RWPE2 (cell line): ENCODE data around the gene LIN37.

Experiments used
- ATAC-seq: fragments of 200-7000 bp; cut with Tn5 transposase; 3 replicates; pipeline ENCODE4 v1.9.1; 2021; ENCODE audit warnings: low read depth
- DNase-seq: peaks from one replicate; pipeline ENCODE4 v3.0.0-alpha.2; 2020; ENCODE audit warnings: low spot score
- H3K27ac ChIP-seq: fragments of 450-650 bp; 2 replicates; pipeline ENCODE4 v1.5.1; 2017; ENCODE audit warnings: mild to moderate bottlenecking; ENCODE audit not compliant: poor library complexity, severe bottlenecking
- H3K27me3 ChIP-seq: fragments of 250-450 bp; sonication (Bioruptor Pico); 2 replicates; pipeline ENCODE4 v1.5.1; 2021; ENCODE audit warnings: mild to moderate bottlenecking, moderate library complexity; ENCODE audit not compliant: insufficient read depth, poor library complexity, severe bottlenecking
- H3K36me3 ChIP-seq: fragments of 250-450 bp; sonication (Bioruptor Pico); 2 replicates; pipeline ENCODE4 v1.5.1; 2020; ENCODE audit warnings: low read depth, mild to moderate bottlenecking, moderate library complexity
- H3K4me1 ChIP-seq: fragments of 250-450 bp; sonication (Bioruptor Pico); 2 replicates; pipeline ENCODE4 v1.5.1; 2021; ENCODE audit warnings: mild to moderate bottlenecking, moderate library complexity; ENCODE audit not compliant: insufficient read depth, poor library complexity, severe bottlenecking
- H3K4me3 ChIP-seq: fragments of 250-450 bp; sonication (Bioruptor Pico); 2 replicates; pipeline ENCODE4 v1.5.1; 2021; ENCODE audit warnings: mild to moderate bottlenecking, moderate library complexity; ENCODE audit not compliant: severe bottlenecking
- H3K9me3 ChIP-seq: fragments of 250-450 bp; sonication (Bioruptor Pico); 2 replicates; pipeline ENCODE4 v1.5.1; 2021; ENCODE audit warnings: mild to moderate bottlenecking, moderate library complexity; ENCODE audit not compliant: severe bottlenecking
- CTCF ChIP-seq: fragments of 450-650 bp; IDR thresholded peaks from one replicate; pipeline ENCODE4 v1.5.1; 2017; ENCODE audit warnings: mild to moderate bottlenecking, moderate library complexity; ENCODE audit not compliant: poor library complexity, severe bottlenecking

The LIN37 gene

DNA sequence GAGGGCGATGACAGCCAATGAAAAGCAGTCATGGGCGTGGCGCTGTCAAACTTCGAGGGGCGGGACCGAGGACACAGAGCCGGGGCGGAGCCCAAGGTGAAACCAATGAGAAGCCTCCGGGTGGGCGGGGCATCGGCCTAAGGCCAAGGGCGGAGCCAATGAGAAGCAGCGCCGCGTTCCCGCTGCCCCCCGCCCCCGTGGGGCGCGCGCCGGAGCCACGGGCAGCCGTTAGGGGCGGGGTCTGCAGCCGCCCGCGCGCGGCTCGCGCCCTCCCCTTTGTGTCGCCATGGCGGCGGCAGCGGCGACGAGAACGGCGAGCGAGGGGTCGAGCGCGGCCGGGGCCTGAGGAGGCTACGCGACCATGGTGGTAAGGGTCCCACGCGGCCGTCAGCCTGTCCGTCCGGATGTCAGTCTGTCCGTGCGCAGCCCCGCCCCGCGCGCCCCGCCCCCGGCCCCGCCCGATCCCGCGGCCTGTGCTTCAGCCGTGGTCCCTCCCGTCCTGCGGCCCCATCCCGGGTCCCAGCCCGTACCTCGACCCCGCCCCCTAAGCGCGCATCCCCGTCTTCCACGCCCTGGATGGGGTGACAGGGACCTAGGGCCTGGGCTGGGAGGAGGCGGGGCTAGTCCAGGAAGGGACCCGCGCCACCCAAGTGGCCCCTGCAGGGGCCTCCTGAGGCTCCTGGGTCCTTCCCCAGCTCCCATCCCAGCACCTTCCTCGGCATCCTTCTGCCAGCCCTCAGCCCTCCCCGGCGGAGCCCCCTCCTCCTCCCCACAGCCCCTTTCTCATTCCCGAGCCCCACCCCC lies 27.1 kb downstream of the LIN37 start, which contains the start of gene ARHGAP33:
ARHGAP33 (plus strand) TSS at position 267 of the 804 bp plus-strand sequence; CDS start at position 362, 95 bp downstream.
- peaks cover 2% of the 10 kb centered on the region for H3K9me3 ChIP-seq
- peaks cover 3% of the 10 kb centered on the region for H3K4me1 ChIP-seq
- peak within 1 kb of the TSS; percentile 63 for H3K4me3 ChIP-seq
- H3K36me3 ChIP-seq, result no peaks in the 10 kb centered on the region
- H3K27ac ChIP-seq, result peak within 1 kb of the TSS; percentile 9
- no peaks in the 10 kb centered on the region for H3K27me3 ChIP-seq
- ATAC-seq (peak; percentile 89), DNase-seq (peak; percentile 99)
- TF ChIP-seq CTCF, result no peak

GRCh38 chr19:35776102-35776788 lies 27.9 kb downstream of the LIN37 start:
- peak overlapping the region; percentile 63 for H3K4me3 ChIP-seq
- no peaks in the 10 kb centered on the region for H3K36me3 ChIP-seq
- H3K27ac ChIP-seq, result no peak overlapping the region
- TF ChIP-seq CTCF, result no peak
- peaks cover 3% of the 10 kb centered on the region for H3K4me1 ChIP-seq
- no peaks in the 10 kb centered on the region for H3K9me3 ChIP-seq
- ATAC-seq, result no peak
- DNase-seq, result peak; percentile 37
- no peaks in the 10 kb centered on the region for H3K27me3 ChIP-seq

DNA sequence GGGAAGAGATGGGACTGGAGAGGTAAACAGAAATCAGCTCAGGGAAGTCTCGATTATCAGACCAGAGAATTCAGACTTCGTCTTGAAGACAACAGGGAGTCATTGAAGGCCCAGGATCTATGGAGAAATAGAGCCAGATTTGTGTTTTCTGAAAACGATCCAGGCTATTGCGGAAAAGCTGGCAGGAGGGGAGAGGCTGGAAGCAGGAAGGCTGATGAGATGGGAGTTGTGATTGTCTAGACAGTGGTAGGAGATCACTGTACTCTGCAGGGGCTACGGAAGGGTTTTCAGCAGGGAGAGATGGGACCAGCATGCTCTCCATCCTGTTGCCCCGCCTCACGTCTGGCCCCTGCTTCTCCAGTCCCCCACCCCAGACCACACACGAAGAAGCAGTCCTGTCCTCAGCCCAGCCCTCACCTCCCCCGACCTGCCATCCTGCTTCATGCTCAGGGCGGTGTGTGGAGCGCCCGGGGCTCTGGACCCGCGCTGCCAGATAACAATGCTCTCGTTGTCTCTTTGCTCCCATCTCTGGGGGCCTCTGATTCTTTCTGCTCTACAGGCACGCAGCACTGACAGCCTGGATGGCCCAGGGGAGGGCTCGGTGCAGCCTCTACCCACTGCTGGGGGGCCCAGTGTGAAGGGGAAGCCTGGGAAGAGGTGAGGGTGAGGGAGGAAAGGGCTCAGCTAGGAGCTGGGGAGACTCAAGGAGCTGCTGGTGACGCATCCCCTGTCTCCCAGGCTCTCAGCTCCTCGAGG lies 28.9 kb downstream of the LIN37 start:
- no peak for TF ChIP-seq CTCF
- Histone ChIP-seq H3K27me3 (no peaks in the 10 kb centered on the region), H3K4me1 (peaks cover 3% of the 10 kb centered on the region), H3K27ac (no peak overlapping the region), H3K4me3 (no peak overlapping the region), H3K36me3 (no peaks in the 10 kb centered on the region), H3K9me3 (no peaks in the 10 kb centered on the region)
- peak; percentile 50 for DNase-seq
- no peak for ATAC-seq

DNA sequence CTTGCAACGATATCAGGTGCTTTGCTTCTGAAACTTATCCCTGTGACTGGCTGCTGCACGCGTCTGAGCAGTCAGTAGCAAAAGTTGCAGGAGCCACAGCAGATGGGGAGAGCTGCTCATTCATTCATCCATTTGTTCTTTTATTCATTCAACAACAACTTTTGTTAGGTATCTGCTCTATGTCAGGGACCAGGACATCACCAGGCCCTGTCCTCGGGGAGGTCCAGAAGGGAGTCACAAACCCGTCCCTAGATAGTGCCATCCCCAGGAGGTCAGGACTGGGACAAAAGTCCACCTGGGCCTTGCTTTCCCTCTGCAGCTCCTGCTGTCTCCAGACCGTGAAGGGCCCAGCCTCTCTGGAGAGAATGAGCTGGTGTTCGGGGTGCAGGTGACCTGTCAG lies 29.6 kb downstream of the LIN37 start:
- Histone ChIP-seq H3K27ac (no peak overlapping the region), H3K4me1 (peaks cover 3% of the 10 kb centered on the region), H3K27me3 (no peaks in the 10 kb centered on the region), H3K36me3 (no peaks in the 10 kb centered on the region), H3K4me3 (no peak overlapping the region), H3K9me3 (no peaks in the 10 kb centered on the region)
- DNase-seq (no peak), ATAC-seq (no peak)
- TF ChIP-seq CTCF, result no peak
